KOPT-K1 (cell line): ENCODE measurements around the gene ZNF467.

ENCODE experiments used
- H3K27ac ChIP-seq: fragments of 200-600 bp; sonication (generic); 2 replicates; pipeline ENCODE4 v1.5.1; 2016; ENCODE audit warnings: antibody characterized with exemption, mild to moderate bottlenecking, low read depth, low read length; ENCODE audit not compliant: poor library complexity, severe bottlenecking
- H3K36me3 ChIP-seq: fragments of 200-600 bp; sonication (generic); 2 replicates; pipeline ENCODE4 v1.5.1; 2017; ENCODE audit warnings: antibody characterized with exemption, mild to moderate bottlenecking, low read length, moderate library complexity; ENCODE audit not compliant: insufficient read depth
- H3K9me3 ChIP-seq: fragments of 200-600 bp; sonication (generic); 2 replicates; pipeline ENCODE4 v1.5.1; 2017; ENCODE audit warnings: antibody characterized with exemption, low read length, mild to moderate bottlenecking; ENCODE audit not compliant: insufficient read depth, poor library complexity, severe bottlenecking

ZNF467 gene

DNA sequence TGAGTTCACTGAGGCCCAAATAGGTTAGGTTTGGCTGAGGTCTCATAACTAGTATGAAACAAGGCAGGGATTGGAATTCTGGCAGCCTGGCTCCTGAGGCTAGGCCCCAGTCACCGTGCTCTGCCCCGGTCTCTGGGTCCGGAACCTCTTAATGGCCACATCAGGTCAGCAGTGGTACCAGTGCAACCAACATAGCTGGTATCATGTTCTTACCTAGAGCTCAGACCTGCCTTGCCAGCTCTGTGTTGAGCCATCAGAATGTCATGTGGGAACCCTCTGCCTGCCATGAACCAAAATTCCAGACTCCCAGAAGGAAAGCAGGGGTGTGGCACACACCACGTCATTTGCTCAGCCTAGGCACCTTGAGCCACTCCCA, 56.5 kb downstream of the ZNF467 start:
- peaks cover 15% of the 10 kb centered on the region for H3K9me3 ChIP-seq
- H3K27ac ChIP-seq, result no peak overlapping the region
- peaks cover 15% of the 10 kb centered on the region; the same call in 1 of the 2 replicates for H3K36me3 ChIP-seq

DNA sequence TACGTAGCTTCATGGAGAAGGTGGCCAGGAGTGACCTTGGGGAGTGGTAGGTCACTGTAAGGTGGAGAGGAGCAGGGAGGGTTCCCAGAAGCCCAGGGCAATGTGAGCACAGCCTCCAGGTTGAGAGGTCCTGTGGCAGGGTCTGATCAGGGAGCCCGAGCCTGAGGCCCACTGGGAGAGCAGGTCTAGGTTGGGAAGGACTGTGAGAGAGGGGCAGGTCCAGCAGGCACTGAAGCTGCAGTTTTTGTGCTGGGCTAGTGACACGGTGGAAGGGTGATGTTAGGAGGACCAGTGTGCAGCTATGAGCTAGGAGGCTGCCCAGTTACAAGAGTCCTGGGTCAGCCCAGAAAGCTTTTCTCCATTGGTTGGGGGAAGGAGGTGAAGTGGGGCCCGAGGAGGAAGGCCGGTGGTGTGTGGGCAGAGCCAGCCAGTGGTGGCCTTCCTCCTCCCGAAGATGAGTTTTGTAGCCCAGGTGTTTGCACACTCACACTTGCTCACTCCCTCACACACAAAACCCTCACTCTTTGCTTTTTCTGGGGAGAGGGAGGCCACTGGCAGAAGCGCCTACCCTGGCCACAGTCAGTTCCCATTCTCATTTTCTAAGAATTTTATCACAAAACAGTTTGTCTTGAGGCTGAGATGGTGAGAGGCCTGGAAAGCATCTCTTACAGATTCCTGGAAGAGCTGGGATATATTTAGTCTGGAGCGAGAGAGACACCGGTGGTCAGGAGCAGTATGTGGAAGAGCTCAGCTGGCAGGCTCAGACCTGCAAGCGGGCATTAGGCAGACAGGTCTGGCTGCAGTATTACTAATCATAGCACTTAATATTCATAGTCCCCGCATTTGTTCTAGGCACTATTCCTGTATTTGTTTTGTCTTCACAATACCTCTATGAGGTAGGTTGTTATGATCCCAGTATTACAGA, 57.1 kb downstream of the ZNF467 start:
- no peak overlapping the region for H3K27ac ChIP-seq
- H3K36me3 ChIP-seq, result peaks cover 8% of the 10 kb centered on the region; the same call in 1 of the 2 replicates
- peaks cover 22% of the 10 kb centered on the region for H3K9me3 ChIP-seq

DNA sequence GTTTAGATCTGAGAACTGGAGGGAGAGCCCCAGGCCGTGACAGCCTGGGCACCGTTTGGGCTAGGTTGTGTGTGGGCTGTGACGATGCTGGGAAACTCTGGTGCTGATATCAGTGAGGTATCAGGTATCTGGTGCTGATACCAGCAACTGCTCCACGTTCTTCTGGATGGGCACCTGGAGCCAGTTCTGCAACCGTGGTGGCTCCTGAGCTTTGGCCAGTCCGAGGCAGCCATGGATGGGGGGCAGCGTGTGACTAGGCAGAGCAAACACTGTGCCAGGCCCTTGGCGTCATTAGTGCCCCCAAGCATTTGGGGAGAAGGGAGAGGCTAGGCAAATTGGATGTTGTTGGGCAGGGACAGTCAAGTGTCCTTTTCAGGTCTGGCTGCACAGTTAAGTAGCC, 57.9 kb downstream of the ZNF467 start:
- peaks cover under 1% of the 10 kb centered on the region; the same call in 1 of the 2 replicates for H3K36me3 ChIP-seq
- peak overlapping the region; percentile 56 for H3K27ac ChIP-seq
- peaks cover 30% of the 10 kb centered on the region for H3K9me3 ChIP-seq

DNA sequence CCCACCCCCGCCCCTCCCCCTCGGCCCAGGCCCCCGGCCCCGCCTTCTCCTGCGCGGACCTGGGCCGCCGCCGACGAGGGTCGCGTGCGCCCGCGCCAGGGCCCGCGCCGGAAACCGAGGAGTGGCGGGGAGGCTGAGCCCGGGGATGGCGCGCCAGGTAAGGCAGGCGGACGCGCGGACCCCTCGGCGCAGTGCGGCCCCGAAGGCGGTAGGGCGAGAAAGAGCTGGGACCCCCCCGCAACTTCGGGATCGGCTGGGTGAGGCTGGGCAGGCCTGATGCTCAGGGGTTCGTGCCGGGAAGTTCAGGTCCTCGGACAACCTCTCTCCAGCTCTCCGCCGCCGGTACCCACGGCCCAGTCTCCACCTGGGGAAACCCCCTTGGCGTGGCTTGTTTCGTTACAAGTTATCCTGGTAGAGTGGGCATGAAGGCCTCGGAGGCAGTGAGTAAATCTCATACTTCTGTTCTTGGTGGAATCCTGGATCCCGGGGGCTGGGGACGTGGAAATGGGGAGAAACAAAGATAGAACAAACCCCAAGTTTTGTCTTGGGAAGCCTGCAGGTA, 58.4 kb downstream of the ZNF467 start:
- H3K27ac ChIP-seq, result peak overlapping the region; percentile 56
- no peaks in the 10 kb centered on the region; the same call in 1 of the 2 replicates for H3K36me3 ChIP-seq
- H3K9me3 ChIP-seq, result peaks cover 33% of the 10 kb centered on the region
